Cerebellar cortex (tissue), 1 donor: Measurements from ENCODE around the gene CAPNS1.
"Not testable (repeated sequence)": the region's sequence is repeated elsewhere in the genome, so short reads cannot be mapped to it uniquely, and the experiment has no call there.

ENCODE experiments used
- DNase-seq: peaks from one replicate; pipeline ENCODE4 v3.0.0-alpha.2; 2015; ENCODE audit warnings: low spot score

Gene CAPNS1

GRCh38 chr19:36114721-36115452 is 25.0 kb upstream of the CAPNS1 start, which contains the start of gene POLR2I:
Gene POLR2I (minus strand): TSS chr19:36114875. CDS start chr19:36114856, 19 bp downstream.
- DNase-seq: peak; percentile 100

- DNase-seq: no peak
These were observed 24.2 kb upstream of the CAPNS1 start, which contains the start of gene TBCB for GRCh38 chr19:36115453-36116343. Gene TBCB (plus strand): TSS chr19:36115468. CDS start chr19:36115561, 93 bp downstream.

- DNase-seq: no peak
These were observed 23.6 kb upstream of the CAPNS1 start for GRCh38 chr19:36116344-36116637.

GRCh38 chr19:36120092-36120983 is 19.5 kb upstream of the CAPNS1 start:
- no peak for DNase-seq

- no peak for DNase-seq
These were observed 18.9 kb upstream of the CAPNS1 start for GRCh38 chr19:36120984-36121358.

- DNase-seq: no peak
These were observed 18.3 kb upstream of the CAPNS1 start for GRCh38 chr19:36121486-36122124.

GRCh38 chr19:36125557-36125956 is 14.3 kb upstream of the CAPNS1 start:
- DNase-seq: no peak

- no peak for DNase-seq
These were observed 11.5 kb upstream of the CAPNS1 start for GRCh38 chr19:36128392-36128736.

- not testable (repeated sequence) for DNase-seq
These were observed 8.6 kb upstream of the CAPNS1 start for GRCh38 chr19:36131221-36131620.

- not testable (repeated sequence) for DNase-seq
These were observed 5.0 kb upstream of the CAPNS1 start for GRCh38 chr19:36134867-36135266.

- peak; percentile 75 for DNase-seq
These were observed 2.7 kb upstream of the CAPNS1 start for GRCh38 chr19:36136964-36137686.

- DNase-seq: no peak
These were observed 770 bp upstream of the CAPNS1 start for GRCh38 chr19:36139120-36139472.

GRCh38 chr19:36140304-36141038 is 605 bp downstream of the CAPNS1 start:
- peak; percentile 59 for DNase-seq

- DNase-seq: peak; percentile 89
These were observed 1.4 kb downstream of the CAPNS1 start for GRCh38 chr19:36141039-36141927.

- no peak for DNase-seq
These were observed 2.2 kb downstream of the CAPNS1 start for GRCh38 chr19:36142046-36142445.

GRCh38 chr19:36142496-36142895 is 2.6 kb downstream of the CAPNS1 start:
- no peak for DNase-seq

GRCh38 chr19:36144624-36145023 is 4.8 kb downstream of the CAPNS1 start:
- DNase-seq: no peak

GRCh38 chr19:36149673-36150406 is 10.0 kb downstream of the CAPNS1 start:
- no peak for DNase-seq

- no peak for DNase-seq
These were observed 10.7 kb downstream of the CAPNS1 start for GRCh38 chr19:36150586-36150985.
